Panc1 (cell line): Measurements from ENCODE around the gene MATN1. TPM values are rescaled to one million over a fixed set of nuclear protein-coding genes. Genes with fewer than 3 reads are reported as not detected.

Source experiments
- ATAC-seq: fragments of 200-7000 bp; cut with Tn5 transposase; 2 replicates; pipeline ENCODE4 v1.9.1; 2020; ENCODE audit warnings: mild to moderate bottlenecking, moderate library complexity
- BruUV-seq: library from RNA; stranded (reverse); fragments of 400-500 nt; replicated peaks from 2 replicates; lab custom pipeline; 2021; lab: Mats Ljungman, UMichigan
- CTCF ChIA-PET: fragments of 300-600 bp; sonication (Branson Sonifier 250); formaldehyde crosslinking; loops from one replicate; lab custom pipeline; 2022; ENCODE audit warnings: antibody characterized with exemption; lab: Charles Lee
- POLR2A ChIA-PET: fragments of 300-600 bp; sonication (Branson Sonifier 250); formaldehyde crosslinking; loops from one replicate; lab custom pipeline; 2022; ENCODE audit warnings: antibody characterized with exemption; lab: Charles Lee
- DNase-seq: peaks from one replicate; pipeline ENCODE4 v3.0.0-alpha.2; 2010; ENCODE audit warnings: low read depth, low spot score
- H3K27ac ChIP-seq: 2 replicates; pipeline ENCODE4 v1.5.1; 2011; ENCODE audit warnings: mild to moderate bottlenecking, low read length, inconsistent platforms
- H3K27me3 ChIP-seq: fragments of 200-500 bp; sonication (Bioruptor generic); 2 replicates; pipeline ENCODE4 v1.6.0; 2014; ENCODE audit warnings: low read length, inconsistent platforms; ENCODE audit not compliant: control insufficient read depth, insufficient read depth
- H3K36me3 ChIP-seq: fragments of 200-500 bp; sonication (Bioruptor generic); 2 replicates; pipeline ENCODE4 v1.5.1; 2014; ENCODE audit warnings: inconsistent platforms, mild to moderate bottlenecking, low read length, moderate library complexity; ENCODE audit not compliant: control insufficient read depth, insufficient read depth
- H3K4me1 ChIP-seq: 2 replicates; pipeline ENCODE4 v1.5.1; 2011; ENCODE audit warnings: inconsistent platforms, mild to moderate bottlenecking, low read length, moderate library complexity; ENCODE audit not compliant: control insufficient read depth, insufficient read depth
- H3K4me3 ChIP-seq, 2 experiments: 2 replicates each; pipeline ENCODE4 v1.5.1; 2011 to 2012; ENCODE audit warnings: low read depth in 2 of 2, low read length in 2 of 2, mild to moderate bottlenecking in 2 of 2, inconsistent platforms in 1 of 2, moderate library complexity in 1 of 2
- H3K9me3 ChIP-seq: fragments of 200-500 bp; sonication (Bioruptor generic); 2 replicates; pipeline ENCODE4 v1.5.1; 2014; ENCODE audit warnings: low read depth, mild to moderate bottlenecking, inconsistent platforms, low read length, moderate library complexity; ENCODE audit not compliant: control insufficient read depth, insufficient read depth
- CTCF ChIP-seq: fragments of 450-650 bp; IDR thresholded peaks from 2 replicates; pipeline ENCODE4 v1.5.1; 2017; ENCODE audit warnings: mild to moderate bottlenecking
- POLR2AphosphoS5 ChIP-seq: IDR thresholded peaks from 2 replicates; pipeline ENCODE4 v1.6.1; 2012; ENCODE audit warnings: mild to moderate bottlenecking, low read depth, low read length, moderate library complexity
- REST ChIP-seq, 2 experiments: IDR thresholded peaks; 2 replicates each; pipeline ENCODE4 v1.6.1; 2011 to 2012; ENCODE audit warnings: low read depth in 2 of 2, control low read depth in 1 of 2, low read length in 1 of 2, mild to moderate bottlenecking in 1 of 2, moderate library complexity in 1 of 2; ENCODE audit not compliant: insufficient read depth in 1 of 2
- SIN3A ChIP-seq: IDR thresholded peaks from 2 replicates; pipeline ENCODE4 v1.6.1; 2012; ENCODE audit warnings: low read depth, mild to moderate bottlenecking, low read length, moderate library complexity, borderline replicate concordance; ENCODE audit not compliant: insufficient read depth
- TCF7L2 ChIP-seq: IDR thresholded peaks from 2 replicates; pipeline ENCODE4 v1.6.1; 2011; ENCODE audit warnings: mild to moderate bottlenecking, low read depth, low read length, inconsistent platforms
- in situ Hi-C: cut with HindIII; loops from 2 replicates; pipeline ENCODE4 v1.10.0; 2016; ENCODE audit warnings: low sequenced_read_pairs, low pct_unique_long_range_greater_than_20kb
- intact Hi-C: fragments of 100-400 bp; cut with micrococcal nuclease; formaldehyde crosslinking; loops from one replicate; pipeline ENCODE4 v1.10.0; 2022; ENCODE audit not compliant: unreplicated experiment
- total RNA-seq: library from RNA; stranded (reverse); gene quantifications from one replicate; pipeline ENCODE4 v1.2.1, GENCODE V29; 2021; ENCODE audit not compliant: unreplicated experiment

The MATN1 gene
- total RNA-seq, 1 experiment from 2014 or later: 0.59 TPM

GRCh38 chr1:30725450-30726095 lies 2.2 kb upstream of the MATN1 start:
- Histone ChIP-seq H3K9me3 (no peaks in the 10 kb centered on the region), H3K4me1 (no peaks in the 10 kb centered on the region; the same call in 1 of the 2 replicates), H3K36me3 (no peaks in the 10 kb centered on the region), H3K27ac (no peak overlapping the region), H3K27me3 (no peaks in the 10 kb centered on the region), H3K4me3 (no peak overlapping the region)
- ATAC-seq: no peak
- no peak for TF ChIP-seq POLR2AphosphoS5
- TF ChIP-seq CTCF: no peak
- TF ChIP-seq REST (IDR thresholded peaks at IDR 0.05; ENCODE audit: insufficient read depth in 1 of 2, low read depth in 2 of 2, low read length in 1 of 2): no peak
- TF ChIP-seq TCF7L2: no peak
- no peak for TF ChIP-seq SIN3A
- in situ Hi-C loops (no loop called here), intact Hi-C loops (no loop called here)
- BruUV-seq: no TSS peak
- CTCF ChIA-PET: interaction anchor here (2.1 kb wide), 1 partner anchor 54 kb away, joined by 6 read pairs; no protein-coding TSS in a partner anchor
- DNase-seq: no peak
- POLR2A ChIA-PET: interaction anchor here (0.5 kb wide), 1 partner anchor 1637 kb away, joined by 6 read pairs; no protein-coding TSS in a partner anchor

GRCh38 chr1:30724655-30725421 lies 1.5 kb upstream of the MATN1 start:
- Histone ChIP-seq H3K27me3 (no peaks in the 10 kb centered on the region), H3K36me3 (no peaks in the 10 kb centered on the region), H3K9me3 (no peaks in the 10 kb centered on the region), H3K4me3 (no peak overlapping the region), H3K4me1 (no peaks in the 10 kb centered on the region; the same call in 1 of the 2 replicates), H3K27ac (no peak overlapping the region)
- in situ Hi-C loops: no loop called here
- intact Hi-C loops: loop anchor here (5.0 kb wide), 1 partner anchor 187 kb away; no protein-coding TSS in a partner anchor
- DNase-seq (no peak), ATAC-seq (no peak)
- BruUV-seq: no TSS peak
- POLR2A ChIA-PET: no interaction called here
- TF ChIP-seq REST (IDR thresholded peaks at IDR 0.05; ENCODE audit: insufficient read depth in 1 of 2, low read depth in 2 of 2, low read length in 1 of 2): no peak
- no peak for TF ChIP-seq POLR2AphosphoS5
- TF ChIP-seq CTCF: no peak
- TF ChIP-seq TCF7L2: no peak
- TF ChIP-seq SIN3A: no peak
- CTCF ChIA-PET: interaction anchor here (1.0 to 2.1 kb wide), 2 partner anchors 18 to 55 kb away, joined by 4 to 6 read pairs; no protein-coding TSS in a partner anchor
